HAP-1 (cell line): ENCODE data around the gene RASL10B.
A peak's percentile ranks its signal among the peaks of the same experiment; 100 is the strongest.
"Not testable (repeated sequence)": the region's sequence is repeated elsewhere in the genome, so short reads cannot be mapped to it uniquely, and the experiment has no call there.

ENCODE experiments used
- DNase-seq, 2 experiments: peaks; one replicate each; pipeline ENCODE4 v3.0.0-alpha.2; 2016 to 2020; ENCODE audit warnings: low spot score in 2 of 2
- H3K27me3 ChIP-seq: fragments of 250-450 bp; sonication (Bioruptor Pico); 2 replicates; pipeline ENCODE4 v1.5.1; 2020; ENCODE audit warnings: low read depth, mild to moderate bottlenecking, moderate library complexity
- H3K36me3 ChIP-seq: fragments of 250-450 bp; sonication (Bioruptor Pico); replicated peaks from 2 replicates; pipeline ENCODE4 v1.5.1; 2020; ENCODE audit warnings: mild to moderate bottlenecking
- H3K4me1 ChIP-seq: fragments of 250-450 bp; sonication (Bioruptor Pico); 2 replicates; pipeline ENCODE4 v1.5.1; 2020; ENCODE audit warnings: mild to moderate bottlenecking
- H3K4me3 ChIP-seq: fragments of 250-450 bp; sonication (Bioruptor Pico); 2 replicates; pipeline ENCODE4 v1.5.1; 2020; ENCODE audit warnings: mild to moderate bottlenecking, moderate library complexity
- H3K9me3 ChIP-seq: fragments of 250-450 bp; sonication (Bioruptor Pico); 2 replicates; pipeline ENCODE4 v1.5.1; 2020; ENCODE audit warnings: mild to moderate bottlenecking, moderate library complexity
- in situ Hi-C: fragments of 300-500 bp; cut with MboI; formaldehyde crosslinking; loops from 3 replicates; pipeline ENCODE4 v1.14.3; 2020; ENCODE audit warnings: low sequenced_read_pairs, inconsistent platforms, mixed read lengths

RASL10B gene

GRCh38 chr17:35731239-35731916 is at the start of gene RASL10B:
Gene RASL10B, plus strand, starts transcription at chr17:35731639. Its CDS starts 3,546 bp downstream, at chr17:35735185.
- peak within 1 kb of the TSS; percentile 63 for H3K4me3 ChIP-seq
- peaks cover 7% of the 10 kb centered on the region for H3K36me3 ChIP-seq
- peaks cover 21% of the 10 kb centered on the region for H3K4me1 ChIP-seq
- in situ Hi-C loops, result no loop called here
- peak; percentile 46 to 88 for DNase-seq
- no peaks in the 10 kb centered on the region for H3K9me3 ChIP-seq
- H3K27me3 ChIP-seq, result no peaks in the 10 kb centered on the region

- DNase-seq, result no peak
- in situ Hi-C loops, result no loop called here
- peaks cover 64% of the 10 kb centered on the region for H3K36me3 ChIP-seq
Measured at GRCh38 chr17:35683591-35683990, 47.8 kb upstream of the RASL10B start.

GRCh38 chr17:35684055-35684802 is 47.2 kb upstream of the RASL10B start:
- Histone ChIP-seq H3K27me3 (no peaks in the 10 kb centered on the region), H3K4me1 (0 out of 2 replicates have a peak, but pooled peaks cover 2% of the 10 kb centered on the region), H3K9me3 (no peaks in the 10 kb centered on the region), H3K4me3 (no peak overlapping the region), H3K36me3 (peaks cover 62% of the 10 kb centered on the region)
- in situ Hi-C loops, result no loop called here
- DNase-seq, result no peak

More at GRCh38 chr17:35683591-35683990, 47.8 kb upstream of the RASL10B start:
- no peak overlapping the region for H3K4me3 ChIP-seq
- no peaks in the 10 kb centered on the region for H3K27me3 ChIP-seq
- H3K4me1 ChIP-seq, result 0 out of 2 replicates have a peak, but pooled peaks cover 2% of the 10 kb centered on the region
- H3K9me3 ChIP-seq, result no peaks in the 10 kb centered on the region

- H3K27me3 ChIP-seq, result no peaks in the 10 kb centered on the region
- no peak overlapping the region for H3K4me3 ChIP-seq
- in situ Hi-C loops, result no loop called here
- H3K4me1 ChIP-seq, result no peaks in the 10 kb centered on the region
- H3K36me3 ChIP-seq, result peaks cover 36% of the 10 kb centered on the region
- DNase-seq, result no peak
- H3K9me3 ChIP-seq, result no peaks in the 10 kb centered on the region
Measured at GRCh38 chr17:35692512-35693210, 38.8 kb upstream of the RASL10B start.

- in situ Hi-C loops, result no loop called here
- no peak for DNase-seq
- no peaks in the 10 kb centered on the region for H3K9me3 ChIP-seq
- H3K4me3 ChIP-seq, result no peak overlapping the region
- no peaks in the 10 kb centered on the region for H3K27me3 ChIP-seq
- peaks cover 28% of the 10 kb centered on the region for H3K36me3 ChIP-seq
- H3K4me1 ChIP-seq, result no peaks in the 10 kb centered on the region
Measured at GRCh38 chr17:35693662-35694061, 37.8 kb upstream of the RASL10B start.

GRCh38 chr17:35694906-35695305 is 36.5 kb upstream of the RASL10B start:
- Histone ChIP-seq H3K4me3 (no peak overlapping the region), H3K4me1 (no peaks in the 10 kb centered on the region), H3K36me3 (peaks cover 23% of the 10 kb centered on the region), H3K9me3 (no peaks in the 10 kb centered on the region), H3K27me3 (no peaks in the 10 kb centered on the region)
- no peak for DNase-seq
- in situ Hi-C loops, result no loop called here

- in situ Hi-C loops, result no loop called here
- H3K36me3 ChIP-seq, result peaks cover 23% of the 10 kb centered on the region
- no peaks in the 10 kb centered on the region for H3K27me3 ChIP-seq
- H3K4me3 ChIP-seq, result no peak overlapping the region
- DNase-seq, result no peak
- H3K9me3 ChIP-seq, result no peaks in the 10 kb centered on the region
- H3K4me1 ChIP-seq, result no peaks in the 10 kb centered on the region
Measured at GRCh38 chr17:35695613-35696012, 35.8 kb upstream of the RASL10B start.

GRCh38 chr17:35698800-35699199 is 32.6 kb upstream of the RASL10B start:
- DNase-seq, result no peak
- Histone ChIP-seq H3K27me3 (no peaks in the 10 kb centered on the region), H3K4me1 (no peaks in the 10 kb centered on the region), H3K4me3 (no peak overlapping the region), H3K36me3 (peaks cover 19% of the 10 kb centered on the region), H3K9me3 (no peaks in the 10 kb centered on the region)
- in situ Hi-C loops, result no loop called here

- Histone ChIP-seq H3K27me3 (no peaks in the 10 kb centered on the region), H3K36me3 (peaks cover 9% of the 10 kb centered on the region), H3K4me1 (peaks cover 2% of the 10 kb centered on the region; the same call in 1 of the 2 replicates), H3K4me3 (no peak overlapping the region), H3K9me3 (no peaks in the 10 kb centered on the region)
- no peak for DNase-seq
- in situ Hi-C loops, result no loop called here
Measured at GRCh38 chr17:35700150-35700549, 31.3 kb upstream of the RASL10B start.

GRCh38 chr17:35701491-35701890 is 29.9 kb upstream of the RASL10B start:
- Histone ChIP-seq H3K4me3 (no peak overlapping the region), H3K36me3 (no peaks in the 10 kb centered on the region; the same call in none of the 2 replicates), H3K9me3 (no peaks in the 10 kb centered on the region), H3K27me3 (no peaks in the 10 kb centered on the region), H3K4me1 (peaks cover 2% of the 10 kb centered on the region; the same call in 1 of the 2 replicates)
- no peak for DNase-seq
- in situ Hi-C loops, result no loop called here

GRCh38 chr17:35703308-35703707 is 28.1 kb upstream of the RASL10B start:
- H3K4me1 ChIP-seq, H3K27me3 ChIP-seq, H3K36me3 ChIP-seq, H3K4me3 ChIP-seq, H3K9me3 ChIP-seq, DNase-seq, in situ Hi-C loops: not testable (repeated sequence)

GRCh38 chr17:35705230-35705629 is 26.2 kb upstream of the RASL10B start:
- Histone ChIP-seq H3K36me3 (peaks cover 10% of the 10 kb centered on the region), H3K4me1 (peaks cover 2% of the 10 kb centered on the region; the same call in 1 of the 2 replicates), H3K4me3 (no peak overlapping the region), H3K27me3 (no peaks in the 10 kb centered on the region), H3K9me3 (no peaks in the 10 kb centered on the region)
- DNase-seq, result no peak
- in situ Hi-C loops, result no loop called here

- H3K4me3 ChIP-seq, result no peak overlapping the region
- no peak for DNase-seq
- in situ Hi-C loops, result no loop called here
- peaks cover 2% of the 10 kb centered on the region; the same call in 1 of the 2 replicates for H3K4me1 ChIP-seq
- peaks cover 15% of the 10 kb centered on the region for H3K36me3 ChIP-seq
- H3K27me3 ChIP-seq, result no peaks in the 10 kb centered on the region
- no peaks in the 10 kb centered on the region for H3K9me3 ChIP-seq
Measured at GRCh38 chr17:35705705-35706104, 25.7 kb upstream of the RASL10B start.

GRCh38 chr17:35708149-35708548 is 23.3 kb upstream of the RASL10B start:
- H3K36me3 ChIP-seq, result peaks cover 24% of the 10 kb centered on the region
- H3K9me3 ChIP-seq, result no peaks in the 10 kb centered on the region
- no peak overlapping the region for H3K4me3 ChIP-seq
- in situ Hi-C loops, result no loop called here
- no peak for DNase-seq
- H3K4me1 ChIP-seq, result peaks cover 2% of the 10 kb centered on the region; the same call in 1 of the 2 replicates
- no peaks in the 10 kb centered on the region for H3K27me3 ChIP-seq
